NCI-H2196 treated with DMSO at 0.1 percent for 48 hours (cell line): ENCODE data around the gene SPOCD1.

Source experiments
- DNase-seq: peaks from one replicate; lab custom pipeline; 2025; ENCODE audit not compliant: unreplicated experiment; lab: John Stamatoyannopoulos, UW

SPOCD1 gene

DNA sequence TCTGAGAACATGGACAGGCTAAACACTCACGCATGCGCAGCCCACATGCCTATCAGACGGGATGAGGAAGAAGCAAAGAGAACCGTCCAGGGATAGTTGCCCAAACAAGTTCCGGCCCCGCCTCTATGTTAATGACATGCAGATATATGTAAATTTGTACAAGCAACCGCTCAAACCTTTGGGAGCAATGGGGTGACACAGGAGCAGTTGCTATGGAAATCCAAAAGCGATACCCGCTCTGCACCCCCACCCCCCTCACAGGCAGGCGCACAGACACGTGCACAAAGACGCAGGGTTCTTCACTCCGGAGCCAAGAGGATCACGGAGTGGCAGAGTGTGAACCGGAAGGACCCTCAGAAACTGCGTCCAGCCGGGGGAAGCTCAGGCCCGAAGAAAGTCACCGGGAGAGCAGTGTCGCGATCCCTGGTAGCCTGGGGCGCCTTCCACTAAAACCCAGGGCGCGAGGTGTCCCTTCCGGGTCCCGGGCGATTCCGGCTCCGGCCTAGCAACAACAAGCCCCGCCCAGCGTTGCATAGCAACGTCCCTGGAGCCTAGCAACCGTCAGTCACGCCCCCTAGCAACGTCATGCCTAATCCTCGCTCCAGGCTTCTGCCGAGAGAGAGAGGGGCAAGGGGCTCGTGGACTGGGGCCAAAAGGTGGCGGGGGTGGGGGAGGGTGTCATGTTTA is 27.5 kb downstream of the SPOCD1 start:
- DNase-seq, result peak; percentile 87

- DNase-seq, result no peak
These were observed 28.1 kb downstream of the SPOCD1 start for GRCh38 chr1:31787786-31788137.

DNA sequence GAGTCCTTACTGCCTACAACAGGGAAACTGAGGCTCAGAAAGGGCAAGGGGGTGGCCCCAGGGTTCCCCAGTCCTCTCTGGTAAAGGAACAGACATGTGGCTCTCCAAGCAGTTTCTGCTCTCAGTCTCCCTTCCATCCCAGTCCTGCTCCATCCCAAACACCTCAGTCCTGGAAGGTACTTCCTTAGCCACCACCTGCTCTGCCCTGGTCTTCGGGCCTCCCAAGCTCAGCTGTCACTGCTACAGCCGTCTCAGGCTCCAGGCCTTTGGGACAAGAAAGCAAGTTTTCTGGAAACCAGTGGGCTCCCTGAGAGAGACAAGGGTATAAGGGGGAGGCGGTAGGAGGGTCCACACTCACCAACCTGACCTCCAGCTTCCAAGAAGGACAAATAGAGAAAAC is 28.6 kb downstream of the SPOCD1 start:
- no peak for DNase-seq

- no peak for DNase-seq
These were observed 29.3 kb downstream of the SPOCD1 start for GRCh38 chr1:31786366-31787060.

GRCh38 chr1:31785947-31786290 is 29.9 kb downstream of the SPOCD1 start:
- DNase-seq, result no peak

DNA sequence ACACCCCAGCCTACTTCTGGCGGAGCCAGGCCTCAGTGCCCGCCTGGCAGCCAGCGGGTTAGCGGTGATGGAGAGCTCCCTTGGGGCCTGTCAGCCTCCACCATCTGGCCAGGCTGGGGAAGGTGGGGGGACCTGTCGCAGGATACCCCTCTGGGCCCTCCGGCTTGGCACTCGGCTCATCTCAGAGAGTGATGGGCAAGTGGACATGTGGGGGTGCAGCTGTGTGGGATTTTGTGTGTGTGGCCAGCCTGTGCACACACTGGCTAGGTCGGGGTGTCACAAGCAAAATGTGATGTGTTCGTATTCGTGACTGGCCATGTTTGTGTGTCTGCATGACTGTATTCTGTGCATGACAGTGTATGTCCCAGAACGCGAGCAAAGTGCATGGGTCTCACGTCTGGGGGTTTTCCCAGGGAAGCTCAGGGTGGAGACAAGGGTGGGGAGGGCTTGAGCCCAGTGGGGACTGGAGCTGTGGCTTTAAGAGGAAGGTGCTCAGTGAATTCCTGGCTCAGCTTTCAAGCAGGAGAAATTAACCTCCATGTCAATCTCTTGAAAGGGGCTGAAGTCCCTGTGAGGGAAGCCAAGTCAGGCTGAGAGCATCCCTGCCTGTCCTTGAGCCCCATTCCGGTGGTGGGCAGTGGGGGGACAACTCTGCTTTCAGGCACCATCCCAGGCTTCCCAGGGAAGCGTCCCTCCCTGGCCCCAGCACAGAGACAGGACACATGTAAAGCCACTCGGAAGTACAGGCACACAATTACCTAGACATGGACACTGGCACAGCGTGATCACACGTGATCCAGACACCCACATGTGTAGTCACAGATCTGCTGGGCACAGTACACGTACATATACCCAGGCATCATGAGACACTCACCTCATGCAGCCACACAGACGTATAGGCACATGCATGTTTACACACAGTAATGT is 30.5 kb downstream of the SPOCD1 start:
- DNase-seq, result no peak

DNA sequence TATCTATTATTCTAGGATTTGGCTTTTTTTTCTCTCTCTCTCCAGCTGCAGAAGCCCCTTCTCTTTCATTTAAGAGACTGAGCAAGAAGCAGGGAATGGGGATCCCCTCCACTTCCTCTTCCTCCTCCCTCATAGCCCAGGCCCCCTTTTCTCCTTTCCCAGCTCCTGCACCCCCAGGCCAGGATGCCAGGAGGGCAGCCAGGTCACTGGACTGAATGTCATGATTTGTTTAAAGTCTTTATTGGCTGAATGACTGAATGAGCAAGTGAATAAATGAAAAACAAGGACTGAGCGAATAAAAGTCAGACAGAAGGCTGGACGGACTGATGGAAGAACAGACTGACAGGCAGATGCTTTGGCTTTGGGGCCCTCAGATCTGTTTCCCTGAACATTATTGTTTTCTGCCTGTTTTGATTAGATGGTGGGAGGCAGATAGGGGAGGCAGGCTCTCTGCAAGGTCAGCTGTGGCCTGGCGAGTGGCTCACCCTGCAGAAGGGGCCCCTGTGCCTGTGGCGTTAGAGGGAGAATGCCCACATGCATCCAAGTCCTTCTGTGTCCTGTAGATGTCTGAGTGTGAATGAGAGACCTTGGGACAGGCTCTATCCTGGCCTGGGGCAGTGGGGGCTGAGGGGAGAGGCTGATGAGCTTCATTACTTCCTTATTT is 31.3 kb downstream of the SPOCD1 start:
- no peak for DNase-seq

GRCh38 chr1:31783846-31784245 is 32.0 kb downstream of the SPOCD1 start:
- DNase-seq, result no peak

- no peak for DNase-seq
These were observed 33.1 kb downstream of the SPOCD1 start for GRCh38 chr1:31782421-31783410.

- no peak for DNase-seq
These were observed 34.0 kb downstream of the SPOCD1 start for GRCh38 chr1:31781756-31782371.

- DNase-seq, result no peak
These were observed 34.6 kb downstream of the SPOCD1 start for GRCh38 chr1:31781138-31781755.

- no peak for DNase-seq
These were observed 35.2 kb downstream of the SPOCD1 start for GRCh38 chr1:31780632-31781031.

DNA sequence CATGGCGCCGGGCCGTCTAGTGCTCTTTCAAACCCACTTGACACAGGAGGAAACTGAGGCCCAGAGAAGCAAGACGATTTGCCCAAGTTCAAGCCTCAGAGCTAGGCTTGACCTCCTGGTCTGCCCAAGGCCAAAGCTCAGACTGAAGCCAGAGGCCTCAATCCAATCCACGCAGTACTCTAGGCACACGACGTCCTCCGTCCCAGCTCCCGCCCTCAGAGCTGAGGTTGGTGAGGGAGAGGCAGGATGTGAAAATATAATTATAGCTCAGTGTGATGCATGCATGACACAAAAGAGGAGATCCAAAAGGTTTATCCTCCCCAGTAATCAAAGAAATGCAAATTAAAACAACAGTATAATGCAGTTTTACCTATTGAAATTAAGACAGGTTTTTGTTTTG is 36.1 kb downstream of the SPOCD1 start:
- no peak for DNase-seq

DNA sequence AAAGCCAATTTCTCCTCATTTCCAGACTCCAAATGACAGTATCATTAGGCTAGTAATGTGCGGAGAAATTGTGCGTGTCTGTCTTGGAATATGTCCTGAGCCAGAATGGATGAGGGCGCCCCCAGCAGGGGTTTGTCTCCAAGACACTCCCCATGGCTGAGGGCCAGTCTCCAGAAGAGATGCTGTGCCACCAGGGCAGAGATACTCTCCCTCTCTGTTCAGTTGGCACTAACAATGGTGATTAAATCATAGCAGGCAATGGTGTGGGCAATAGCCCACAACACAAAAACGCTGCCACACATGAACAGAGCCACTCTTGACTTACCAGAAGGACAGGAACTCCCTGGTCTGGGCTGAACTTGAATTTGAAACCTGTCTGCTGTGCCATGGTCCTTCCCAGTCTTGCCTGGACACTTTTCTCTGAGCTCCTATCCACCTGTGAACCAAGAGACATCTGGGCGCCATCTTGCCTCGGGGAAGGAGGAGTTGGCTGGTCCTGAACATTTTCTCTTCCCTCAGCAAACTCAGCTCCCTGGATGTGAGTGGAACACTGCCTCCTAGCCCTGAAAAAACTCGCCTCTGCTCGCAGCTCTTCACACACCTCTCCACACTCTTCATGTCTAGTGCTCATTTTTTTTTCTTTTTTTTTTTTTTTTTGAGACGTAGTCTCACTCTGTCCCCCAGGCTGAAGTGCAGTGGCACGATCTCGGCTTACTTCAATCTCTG is 36.9 kb downstream of the SPOCD1 start:
- no peak for DNase-seq

- no peak for DNase-seq
These were observed 39.3 kb downstream of the SPOCD1 start for GRCh38 chr1:31776516-31776915.

GRCh38 chr1:31776032-31776431 is 39.8 kb downstream of the SPOCD1 start:
- DNase-seq, result no peak

GRCh38 chr1:31775210-31775999 is 40.4 kb downstream of the SPOCD1 start:
- DNase-seq, result no peak

DNA sequence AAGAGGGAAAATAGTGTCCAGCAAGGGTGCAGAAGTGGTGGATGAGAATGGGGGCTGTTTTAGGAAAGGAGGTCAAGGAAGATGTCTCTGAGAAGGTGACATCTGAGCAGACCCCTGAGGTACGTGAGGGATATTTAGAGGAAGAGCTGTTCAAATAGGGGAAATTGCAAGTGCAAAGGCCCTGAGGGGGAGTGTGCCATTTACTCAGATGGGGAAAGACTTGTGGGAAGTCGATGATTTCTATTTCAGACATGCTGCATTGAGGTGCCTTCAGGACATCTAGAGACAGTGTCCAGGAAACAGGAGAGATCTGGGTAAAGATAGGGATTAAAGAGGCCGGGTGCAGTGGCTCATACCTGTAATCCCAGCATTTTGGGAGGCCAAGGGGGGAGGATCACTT is 41.3 kb downstream of the SPOCD1 start:
- no peak for DNase-seq
